Stimulated activated CD8-positive, alpha-beta memory T cell treated with anti-CD3 and anti-CD28 coated beads, Interleukin-2, amount 100 ng/mL, for 48 hours (primary cell): ENCODE results near the gene GLI1.
"Not testable (repeated sequence)": the region's sequence is repeated elsewhere in the genome, so short reads cannot be mapped to it uniquely, and the experiment has no call there.

Experiments
- DNase-seq, 2 donors: peaks; one replicate each; pipeline ENCODE4 v3.0.0-alpha.2; 2020; ENCODE audit warnings: low read depth in 2 of 2

Gene GLI1

DNA sequence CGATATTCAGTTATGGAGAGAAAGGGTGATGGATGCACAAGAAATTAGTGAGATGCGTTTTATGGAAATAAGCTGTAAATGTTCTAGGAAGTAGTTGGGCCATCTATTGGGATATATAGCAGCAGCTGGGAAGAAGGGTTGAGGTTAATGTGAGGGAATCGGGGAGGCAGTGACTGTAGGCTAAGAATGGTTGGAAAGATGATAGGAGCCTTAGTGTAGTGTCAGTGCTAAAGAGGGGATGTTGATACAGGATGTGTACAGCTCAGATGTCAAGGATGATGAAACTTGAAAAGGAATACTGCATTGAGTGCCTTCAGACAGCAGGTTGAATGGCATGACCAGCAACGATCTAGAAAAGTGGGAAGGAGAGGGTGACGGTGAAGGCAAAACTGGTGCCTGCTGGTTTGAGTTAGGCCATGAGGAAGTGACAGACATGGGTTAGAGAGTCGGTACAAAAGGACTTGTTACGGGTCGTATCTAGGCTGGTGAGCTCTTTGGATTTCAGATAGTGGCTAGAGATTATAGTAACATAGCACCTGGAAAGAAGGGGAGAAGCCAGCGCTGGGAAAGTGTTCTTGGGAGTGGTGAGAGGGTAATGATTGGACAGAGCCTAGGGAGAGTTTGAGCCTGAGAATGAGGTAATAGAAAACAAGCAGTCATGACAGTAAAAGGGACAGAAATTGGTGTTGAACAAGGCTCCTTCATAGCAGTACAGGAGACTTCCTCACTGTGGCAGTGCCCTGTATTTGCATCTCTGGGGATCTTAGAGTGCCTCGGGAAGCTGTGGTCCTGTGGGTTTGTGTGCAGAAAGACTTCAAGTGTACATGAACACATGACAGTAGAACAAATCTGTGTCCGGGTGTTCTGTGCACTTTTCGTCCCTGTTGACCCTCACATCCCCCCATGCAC lies 37.9 kb downstream of the GLI1 start:
- no peak for DNase-seq

GRCh38 chr12:57498132-57498502 lies 38.5 kb downstream of the GLI1 start:
- no peak for DNase-seq

- no peak for DNase-seq
Observed at GRCh38 chr12:57498571-57498970, 39.0 kb downstream of the GLI1 start.

- no peak for DNase-seq
Observed at GRCh38 chr12:57500213-57500612, 40.6 kb downstream of the GLI1 start.

DNA sequence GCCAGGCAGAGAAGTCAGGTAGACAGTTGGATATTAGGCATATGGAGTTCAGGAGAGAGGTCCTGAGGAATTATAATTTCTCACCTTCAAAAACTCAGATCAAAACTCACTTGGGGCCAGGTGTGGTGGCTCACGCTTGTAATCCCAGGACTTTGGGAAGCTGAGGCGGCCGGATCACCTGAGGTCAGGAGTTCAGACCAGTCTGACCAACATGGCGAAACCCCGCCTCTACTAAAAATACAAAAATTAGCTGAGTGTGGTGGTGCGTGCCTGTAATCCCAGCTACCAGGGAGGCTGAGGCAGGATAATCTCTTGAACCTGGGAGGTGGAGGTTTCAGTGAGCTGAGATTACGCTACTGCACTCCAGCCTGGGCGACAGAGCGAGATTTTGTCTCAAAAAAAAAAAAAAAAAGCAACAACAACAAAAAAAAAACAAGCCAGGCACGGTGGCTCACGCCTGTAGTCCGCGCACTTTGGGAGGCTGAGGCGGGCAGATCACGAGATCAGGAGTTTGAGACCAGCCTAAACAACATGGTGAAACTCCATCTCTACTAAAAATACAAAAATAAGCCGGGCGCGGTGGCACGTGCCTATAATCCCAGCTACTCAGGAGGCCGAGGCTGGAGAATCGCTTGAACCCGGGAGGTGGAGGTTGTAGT lies 42.9 kb downstream of the GLI1 start:
- DNase-seq, result not testable (repeated sequence)

GRCh38 chr12:57506541-57506940 lies 47.0 kb downstream of the GLI1 start:
- DNase-seq, result not testable (repeated sequence)

- not testable (repeated sequence) for DNase-seq
Observed at GRCh38 chr12:57507796-57508195, 48.2 kb downstream of the GLI1 start.

GRCh38 chr12:57511161-57511560 lies 51.6 kb downstream of the GLI1 start:
- no peak for DNase-seq

DNA sequence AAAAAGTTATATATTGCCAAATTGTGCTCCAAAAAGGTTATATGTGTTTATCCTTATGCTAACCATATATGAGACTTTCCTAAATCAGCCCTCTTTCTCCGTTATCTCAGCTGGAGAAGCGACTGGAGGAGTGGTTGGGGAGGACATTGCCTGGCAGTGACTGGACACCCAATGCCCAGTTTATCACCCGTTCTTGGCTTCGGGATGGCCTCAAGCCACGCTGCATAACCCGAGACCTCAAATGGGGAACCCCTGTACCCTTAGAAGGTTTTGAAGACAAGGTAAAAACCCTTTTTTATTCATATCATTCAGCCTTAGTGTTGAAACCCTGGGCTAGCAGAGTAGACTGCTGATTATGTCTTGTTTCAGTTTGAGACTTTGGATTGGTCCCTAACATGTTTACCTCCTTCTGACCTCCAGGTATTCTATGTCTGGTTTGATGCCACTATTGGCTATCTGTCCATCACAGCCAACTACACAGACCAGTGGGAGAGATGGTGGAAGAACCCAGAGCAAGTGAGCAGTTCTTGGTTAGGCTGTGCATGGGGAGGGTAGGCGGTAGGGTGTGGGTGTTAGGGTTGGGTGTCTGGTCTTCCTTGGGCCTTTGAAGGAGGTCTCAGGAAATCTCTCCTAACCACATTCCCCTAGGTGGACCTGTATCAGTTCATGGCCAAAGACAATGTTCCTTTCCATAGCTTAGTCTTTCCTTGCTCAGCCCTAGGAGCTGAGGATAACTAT lies 52.2 kb downstream of the GLI1 start:
- DNase-seq, result no peak

DNA sequence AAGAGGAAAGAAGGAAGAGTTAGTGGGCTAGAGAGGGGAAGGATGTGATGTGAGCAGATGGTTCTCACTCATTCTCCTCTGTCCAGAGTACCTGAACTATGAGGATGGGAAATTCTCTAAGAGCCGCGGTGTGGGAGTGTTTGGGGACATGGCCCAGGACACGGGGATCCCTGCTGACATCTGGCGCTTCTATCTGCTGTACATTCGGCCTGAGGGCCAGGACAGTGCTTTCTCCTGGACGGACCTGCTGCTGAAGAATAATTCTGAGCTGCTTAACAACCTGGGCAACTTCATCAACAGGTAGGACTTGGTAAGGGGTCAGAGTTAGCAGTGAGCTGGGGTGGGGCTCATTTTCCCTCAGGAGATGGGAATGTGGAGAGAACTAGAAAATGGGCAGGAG lies 53.1 kb downstream of the GLI1 start:
- no peak for DNase-seq

GRCh38 chr12:57513266-57513665 lies 53.7 kb downstream of the GLI1 start:
- no peak for DNase-seq

DNA sequence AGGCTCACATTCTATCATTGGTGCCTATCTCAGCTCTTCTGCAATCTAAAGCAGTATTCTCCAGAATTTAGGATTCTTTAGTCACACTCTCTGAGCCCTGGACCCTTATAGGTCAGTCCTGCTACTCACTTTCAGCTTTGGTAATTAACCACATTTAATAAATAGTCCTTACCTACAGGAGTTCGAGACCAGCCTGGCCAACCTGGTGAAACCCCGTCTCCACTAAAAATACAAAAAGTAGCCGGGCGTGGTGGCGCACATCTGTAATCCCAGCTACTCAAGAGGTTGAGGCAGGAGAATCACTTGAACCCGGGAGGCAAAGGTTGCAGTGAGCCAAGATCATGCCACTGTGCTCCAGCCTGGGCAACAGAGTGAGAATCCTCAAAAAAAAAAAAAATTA lies 54.1 kb downstream of the GLI1 start:
- not testable (repeated sequence) for DNase-seq

GRCh38 chr12:57514246-57514645 lies 54.7 kb downstream of the GLI1 start:
- DNase-seq, result not testable (repeated sequence)

DNA sequence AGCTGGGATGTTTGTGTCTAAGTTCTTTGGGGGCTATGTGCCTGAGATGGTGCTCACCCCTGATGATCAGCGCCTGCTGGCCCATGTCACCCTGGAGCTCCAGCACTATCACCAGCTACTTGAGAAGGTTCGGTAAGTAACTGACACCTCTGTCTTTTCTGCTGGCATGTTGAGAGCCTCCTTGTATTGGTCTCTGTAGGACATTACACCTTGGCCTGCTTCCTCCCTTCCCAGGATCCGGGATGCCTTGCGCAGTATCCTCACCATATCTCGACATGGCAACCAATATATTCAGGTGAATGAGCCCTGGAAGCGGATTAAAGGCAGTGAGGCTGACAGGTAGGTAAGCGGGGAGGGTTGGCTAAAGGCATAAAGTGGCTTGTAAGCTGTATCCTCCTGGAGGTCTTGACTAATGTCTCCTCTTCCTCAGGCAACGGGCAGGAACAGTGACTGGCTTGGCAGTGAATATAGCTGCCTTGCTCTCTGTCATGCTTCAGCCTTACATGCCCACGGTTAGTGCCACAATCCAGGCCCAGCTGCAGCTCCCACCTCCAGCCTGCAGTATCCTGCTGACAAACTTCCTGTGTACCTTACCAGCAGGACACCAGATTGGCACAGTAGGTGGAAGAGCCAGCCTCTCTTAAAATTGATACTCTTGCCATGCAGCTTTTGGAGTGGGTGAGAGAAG lies 55.3 kb downstream of the GLI1 start:
- no peak for DNase-seq

- DNase-seq, result no peak
Observed at GRCh38 chr12:57515408-57515933, 55.9 kb downstream of the GLI1 start.

DNA sequence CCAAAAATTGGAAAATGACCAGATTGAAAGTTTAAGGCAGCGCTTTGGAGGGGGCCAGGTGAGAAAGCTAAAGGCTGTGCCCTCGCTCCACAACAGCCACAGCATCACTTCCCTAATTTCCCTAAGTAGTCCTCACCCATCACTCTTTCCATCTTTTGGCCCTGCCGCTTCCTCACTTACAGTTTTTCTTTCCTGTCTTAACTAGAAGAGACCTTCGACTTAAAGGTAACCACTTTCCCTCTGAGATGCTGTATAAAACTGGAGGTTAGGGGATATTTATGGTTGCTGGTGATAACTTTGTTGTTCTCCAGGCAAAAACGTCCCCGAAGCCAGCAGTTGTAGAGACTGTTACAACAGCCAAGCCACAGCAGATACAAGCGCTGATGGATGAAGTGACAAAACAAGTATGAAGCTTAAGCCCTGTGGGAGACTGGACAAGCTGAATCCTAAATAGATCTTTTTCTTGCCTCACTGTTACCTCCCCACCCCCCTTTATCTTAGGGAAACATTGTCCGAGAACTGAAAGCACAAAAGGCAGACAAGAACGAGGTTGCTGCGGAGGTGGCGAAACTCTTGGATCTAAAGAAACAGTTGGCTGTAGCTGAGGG lies 56.5 kb downstream of the GLI1 start:
- no peak for DNase-seq

- DNase-seq, result no peak
Observed at GRCh38 chr12:57516617-57517153, 57.1 kb downstream of the GLI1 start.

DNA sequence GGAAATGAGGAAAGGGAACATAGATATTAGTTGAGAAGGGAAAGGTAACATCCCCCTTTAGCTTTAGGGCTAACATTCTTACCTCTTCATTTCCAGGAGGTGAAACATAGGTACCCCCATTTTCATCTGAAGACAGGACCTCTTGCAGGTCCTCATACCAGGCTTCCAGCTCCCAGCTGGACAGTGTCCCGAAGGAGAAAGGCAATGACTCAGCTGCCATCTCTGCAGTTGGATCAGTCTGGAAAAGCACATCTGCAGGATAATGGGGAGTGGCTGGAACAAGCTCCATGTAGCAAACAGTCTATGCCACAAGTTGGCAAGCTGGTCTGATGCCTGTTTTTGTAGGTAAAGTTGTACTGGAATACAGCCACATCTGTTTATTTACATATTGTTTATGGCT lies 57.6 kb downstream of the GLI1 start:
- DNase-seq, result no peak

DNA sequence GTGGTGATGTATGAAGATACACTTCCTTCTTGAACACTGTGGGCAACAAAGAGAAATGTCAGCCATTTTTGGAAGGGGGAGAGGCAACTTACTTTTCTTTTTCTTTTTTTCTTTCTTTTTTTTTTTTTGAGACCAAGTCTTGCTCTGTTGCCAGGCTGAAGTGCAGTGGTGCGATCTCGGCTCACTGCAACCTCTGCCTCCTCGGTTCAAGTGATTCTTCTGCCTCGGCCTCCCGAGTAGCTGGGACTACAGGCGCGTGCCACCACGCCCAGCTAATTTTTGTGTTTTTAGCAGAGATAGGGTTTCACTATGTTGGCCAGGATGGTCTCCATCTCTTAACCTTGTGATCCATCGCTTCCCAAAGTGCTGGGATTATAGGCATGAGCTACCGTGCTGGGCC lies 58.1 kb downstream of the GLI1 start:
- DNase-seq, result not testable (repeated sequence)

- no peak for DNase-seq
Observed at GRCh38 chr12:57518176-57518919, 58.8 kb downstream of the GLI1 start.
